H1 (cell line): ENCODE measurements around the gene CAT. TPM values are rescaled to one million over a fixed set of nuclear protein-coding genes. Genes with fewer than 3 reads are reported as not detected.

Experiments used
- CTCF ChIA-PET: fragments of 300-600 bp; sonication (Branson Sonifier 250); formaldehyde crosslinking; loops from one replicate; lab custom pipeline; 2021; ENCODE audit not compliant: partially characterized antibody; lab: Charles Lee
- POLR2A ChIA-PET: fragments of 300-600 bp; sonication (Branson Sonifier 250); formaldehyde crosslinking; loops from one replicate; lab custom pipeline; 2021; ENCODE audit warnings: inconsistent platforms; ENCODE audit not compliant: partially characterized antibody; lab: Charles Lee
- DNase-seq, 2 experiments: peaks; one replicate each; pipeline versions ENCODE4 v3.0.0 to v3.0.0-alpha.2; 2010 to 2022; ENCODE audit warnings: low spot score in 2 of 2, low read depth in 1 of 2, mixed read lengths in 1 of 2
- FAIRE-seq: peaks from 2 replicates; lab custom pipeline; 2011; peaks lifted over from hg19 to GRCh38; lab: Jason Lieb, UNC
- H2AFZ ChIP-seq: 2 replicates; pipeline ENCODE4 v1.8.1; 2012; ENCODE audit warnings: low read length, inconsistent platforms
- H2AK5ac ChIP-seq: 2 replicates; pipeline ENCODE4 v1.6.1; 2013; ENCODE audit warnings: low read depth, low read length
- H2BK120ac ChIP-seq: replicated peaks from 2 replicates; pipeline ENCODE3; 2013; ENCODE audit warnings: low read depth, low read length, inconsistent platforms
- H2BK12ac ChIP-seq: 2 replicates; pipeline ENCODE4 v1.6.1; 2013; ENCODE audit warnings: low read depth, low read length
- H2BK15ac ChIP-seq: 2 replicates; pipeline ENCODE4 v1.6.1; 2013; ENCODE audit warnings: low read length
- H2BK20ac ChIP-seq: 2 replicates; pipeline ENCODE4 v1.6.1; 2013; ENCODE audit warnings: low read length
- H2BK5ac ChIP-seq: 2 replicates; pipeline ENCODE4 v1.6.1; 2013; ENCODE audit warnings: low read depth, low read length
- H3K14ac ChIP-seq: 2 replicates; pipeline ENCODE4 v1.6.1; 2013; ENCODE audit warnings: inconsistent platforms; ENCODE audit not compliant: insufficient read length
- H3K18ac ChIP-seq: 2 replicates; pipeline ENCODE4 v1.6.1; 2013; ENCODE audit warnings: low read length; ENCODE audit errors: extremely low read depth
- H3K23ac ChIP-seq: 2 replicates; pipeline ENCODE4 v1.6.1; 2013; ENCODE audit warnings: inconsistent platforms; ENCODE audit not compliant: insufficient read length
- H3K23me2 ChIP-seq: 2 replicates; pipeline ENCODE4 v1.6.1; 2013; ENCODE audit warnings: low read depth, low read length
- H3K27ac ChIP-seq: 2 replicates; pipeline ENCODE4 v1.6.1; 2011; ENCODE audit warnings: low read depth, low read length, inconsistent platforms
- H3K27me3 ChIP-seq, 4 experiments: replicated peaks in 1 of 4; 1 replicate in 1 of 4; 2 replicates in 3 of 4; pipeline versions ENCODE4 v1.6.1 to v1.8.1; 2011 to 2013; ENCODE audit warnings: low read length in 3 of 4, mild to moderate bottlenecking in 3 of 4, inconsistent platforms in 2 of 4, mixed read lengths in 2 of 4, moderate library complexity in 1 of 4; ENCODE audit not compliant: control insufficient read depth in 3 of 4, insufficient read depth in 3 of 4; ENCODE audit errors: extremely low read depth in 1 of 4
- H3K36me3 ChIP-seq, 4 experiments: 2 replicates each; pipeline versions ENCODE4 v1.6.1 to v1.8.1; 2011 to 2013; ENCODE audit warnings: mild to moderate bottlenecking in 4 of 4, low read length in 3 of 4, moderate library complexity in 2 of 4, control low read depth in 1 of 4, inconsistent platforms in 1 of 4; ENCODE audit not compliant: insufficient read depth in 4 of 4, control insufficient read depth in 2 of 4
- H3K4ac ChIP-seq: replicated peaks from 2 replicates; pipeline ENCODE3; 2013; ENCODE audit warnings: low read length, low read depth, mixed read lengths, inconsistent platforms; ENCODE audit not compliant: insufficient read length
- H3K4me1 ChIP-seq, 4 experiments: replicated peaks in 1 of 4; 1 replicate in 1 of 4; 2 replicates in 3 of 4; pipeline versions ENCODE4 v1.6.1 to v1.8.1; 2011 to 2013; ENCODE audit warnings: low read length in 3 of 4, inconsistent platforms in 2 of 4, mixed read lengths in 1 of 4; ENCODE audit not compliant: insufficient read depth in 4 of 4, control insufficient read depth in 3 of 4
- H3K4me2 ChIP-seq, 2 experiments: 2 replicates each; pipeline versions ENCODE4 v1.6.1 to v1.8.1; 2011 to 2013; ENCODE audit warnings: low read depth in 2 of 2, low read length in 2 of 2, control low read depth in 1 of 2, inconsistent platforms in 1 of 2, mild to moderate bottlenecking in 1 of 2; ENCODE audit not compliant: insufficient read depth in 1 of 2
- H3K4me3 ChIP-seq, 4 experiments: fragments of 200-600, 300-600 bp in 1 of 4; sonication (generic), shearing (Covaris generic), sonication (Bioruptor Twin) in 1 of 4; 2 replicates each; pipeline versions ENCODE4 v1.5.1 to v1.8.1; 2011 to 2016; ENCODE audit warnings: low read length in 4 of 4, low read depth in 3 of 4, control low read depth in 2 of 4, inconsistent platforms in 2 of 4, mild to moderate bottlenecking in 2 of 4, mixed read lengths in 1 of 4, moderate library complexity in 1 of 4; ENCODE audit not compliant: insufficient read depth in 2 of 4; ENCODE audit errors: extremely low read depth in 1 of 4
- H3K56ac ChIP-seq: replicated peaks from 2 replicates; pipeline ENCODE3; 2013; ENCODE audit warnings: low read depth, mild to moderate bottlenecking, mixed read lengths, low read length, inconsistent platforms; ENCODE audit not compliant: insufficient read length
- H3K79me1 ChIP-seq: 2 replicates; pipeline ENCODE4 v1.6.1; 2013; ENCODE audit warnings: low read depth, low read length, control low read depth
- H3K79me2 ChIP-seq, 2 experiments: 2 replicates each; pipeline versions ENCODE4 v1.6.1 to v1.8.1; 2012 to 2013; ENCODE audit warnings: low read length in 2 of 2, mild to moderate bottlenecking in 2 of 2, inconsistent platforms in 1 of 2; ENCODE audit not compliant: insufficient read depth in 2 of 2, control insufficient read depth in 1 of 2
- H3K9ac ChIP-seq, 4 experiments: replicated peaks in 1 of 4; 1 replicate in 1 of 4; 2 replicates in 3 of 4; pipeline versions ENCODE4 v1.6.1 to v1.8.1; 2011 to 2013; ENCODE audit warnings: low read depth in 3 of 4, low read length in 3 of 4, control low read depth in 2 of 4, mild to moderate bottlenecking in 2 of 4, moderate library complexity in 2 of 4, inconsistent platforms in 1 of 4; ENCODE audit errors: extremely low read depth in 1 of 4
- H3K9me3 ChIP-seq, 2 experiments: 2 replicates each; pipeline versions ENCODE4 v1.6.1 to v1.8.1; 2012 to 2013; ENCODE audit warnings: mild to moderate bottlenecking in 2 of 2, moderate library complexity in 2 of 2, control low read depth in 1 of 2, inconsistent platforms in 1 of 2, low read depth in 1 of 2, low read length in 1 of 2, mixed read lengths in 1 of 2; ENCODE audit not compliant: insufficient read depth in 2 of 2
- H4K20me1 ChIP-seq, 2 experiments: replicated peaks in 1 of 2; 2 replicates each; pipeline versions ENCODE3 to v1.8.1; 2011 to 2013; ENCODE audit warnings: inconsistent platforms in 2 of 2, low read length in 2 of 2, mild to moderate bottlenecking in 1 of 2; ENCODE audit not compliant: insufficient read depth in 2 of 2, control insufficient read depth in 1 of 2
- H4K5ac ChIP-seq: 2 replicates; pipeline ENCODE4 v1.6.1; 2013; ENCODE audit warnings: low read length, low read depth, mixed read lengths, inconsistent platforms; ENCODE audit not compliant: insufficient read length
- H4K8ac ChIP-seq: 2 replicates; pipeline ENCODE4 v1.8.0; 2013; ENCODE audit warnings: mild to moderate bottlenecking, moderate library complexity, low read length, inconsistent platforms; ENCODE audit not compliant: insufficient read depth; ENCODE audit errors: extremely low read depth
- H4K91ac ChIP-seq: replicated peaks from 2 replicates; pipeline ENCODE3; 2013; ENCODE audit warnings: low read length, mixed read lengths, inconsistent platforms; ENCODE audit not compliant: insufficient read length
- GTF2F1 ChIP-seq: IDR thresholded peaks from 2 replicates; pipeline ENCODE4 v1.6.1; 2012; ENCODE audit warnings: low read depth, low read length, improper control_type of control experiment, borderline replicate concordance
- MAFK ChIP-seq: IDR thresholded peaks from 2 replicates; pipeline ENCODE4 v1.6.1; 2012; ENCODE audit warnings: low read depth, mild to moderate bottlenecking, improper control_type of control experiment, low read length
- POU5F1 ChIP-seq: IDR thresholded peaks from 2 replicates; pipeline ENCODE4 v1.6.1; 2011; ENCODE audit warnings: low read depth, mild to moderate bottlenecking, low read length, moderate library complexity
- SP2 ChIP-seq: IDR thresholded peaks from 2 replicates; pipeline ENCODE4 v1.6.1; 2012; ENCODE audit warnings: mild to moderate bottlenecking, low read length, inconsistent platforms
- WGBS, 2 experiments: shearing (Covaris generic) in 1 of 2; methylation state at CpG; one replicate each; pipeline versions ENCODE4 v1.1.6 to v1.1.7; 2013 to 2015; ENCODE audit warnings: low lambda C conversion rate in 2 of 2, mixed read lengths in 2 of 2, inconsistent platforms in 1 of 2, low coverage in 1 of 2, missing lambda C conversion rate in 1 of 2; ENCODE audit not compliant: insufficient replicate concordance in 2 of 2, insufficient coverage in 1 of 2, insufficient read length in 1 of 2; ENCODE audit errors: extremely low coverage in 1 of 2, missing lambda C conversion rate in 1 of 2; 5-methylcytosine and 5-hydroxymethylcytosine counted together
- polyA plus RNA-seq, 7 experiments: library from polyadenylated mRNA; depleted of rRNA in 3 of 7; stranded (reverse) in 5 of 7; unstranded in 2 of 7; fragments of >200 nt in 5 of 7; fragments of 200-250 nt in 2 of 7; gene quantifications; 1 replicate in 5 of 7; 2 replicates in 1 of 7; 4 replicates in 1 of 7; pipeline versions ENCODE4 v1.2.1 to v1.2.3, GENCODE V29; 2011 to 2013; ENCODE audit warnings: missing spikeins in 2 of 7, mixed read lengths in 2 of 7
- total RNA-seq: library from RNA; stranded (reverse); fragmentation: NEBNext Ultra II Directional; extraction: Animal tissue kit (Norgen Biotek cat#: 25700); gene quantifications from 2 replicates; pipeline ENCODE4 v1.2.1, GENCODE V29; 2021

Gene CAT
- total and polyA plus RNA-seq, 2 of the 8 experiments (the other 6 are each of a cell fraction or from before 2014, with no cell fraction given): 9.6 to 15.0 TPM

GRCh38 chr11:34413263-34413662 lies 25.5 kb upstream of the CAT start:
- no peaks in the 10 kb centered on the region for H3K23me2 ChIP-seq
- H2BK5ac ChIP-seq: no peak overlapping the region
- no peak overlapping the region for H3K4me2 ChIP-seq
- H4K91ac ChIP-seq: no peak overlapping the region
- CTCF ChIA-PET: no interaction called here
- FAIRE-seq (no peak), DNase-seq (no peak)
- no peak overlapping the region for H2BK12ac ChIP-seq
- H4K8ac ChIP-seq: no peak overlapping the region
- H2AFZ ChIP-seq: no peak overlapping the region
- H3K4ac ChIP-seq: no peak overlapping the region
- H3K27ac ChIP-seq: no peak overlapping the region
- H3K36me3 ChIP-seq: no peaks in the 10 kb centered on the region
- no peaks in the 10 kb centered on the region for H3K27me3 ChIP-seq
- 86% methylated on average over 1 of the region's 1 CpG; no CpG with 5 or more reads in 1 of the 2 experiments for WGBS, 2 experiments
- H3K79me1 ChIP-seq: no peaks in the 10 kb centered on the region
- H3K79me2 ChIP-seq: no peaks in the 10 kb centered on the region
- no peak overlapping the region for H2BK15ac ChIP-seq
- POLR2A ChIA-PET: no interaction called here
- no peak overlapping the region for H2BK120ac ChIP-seq
- no peaks in the 10 kb centered on the region for H4K20me1 ChIP-seq
- no peak overlapping the region for H3K18ac ChIP-seq
- peaks cover 2 to 13% of the 10 kb centered on the region in 2 experiments; a peak in 2 of 4 replicates for H3K9me3 ChIP-seq
- no peak overlapping the region for H3K4me3 ChIP-seq
- no peak for TF ChIP-seq POU5F1
- no peak for TF ChIP-seq SP2
- TF ChIP-seq MAFK: no peak
- TF ChIP-seq GTF2F1: no peak
- no peak overlapping the region for H3K23ac ChIP-seq
- no peaks in the 10 kb centered on the region for H3K4me1 ChIP-seq
- no peak overlapping the region for H2BK20ac ChIP-seq
- H3K9ac ChIP-seq: no peak overlapping the region
- no peak overlapping the region for H3K56ac ChIP-seq
- no peak overlapping the region for H4K5ac ChIP-seq
- H2AK5ac ChIP-seq: no peak overlapping the region
- no peak overlapping the region for H3K14ac ChIP-seq
